Fibroblast of pulmonary artery (primary cell): ENCODE data around the gene CEP112.
"Not testable (repeated sequence)": the region's sequence is repeated elsewhere in the genome, so short reads cannot be mapped to it uniquely, and the experiment has no call there.

ENCODE experiments used
- DNase-seq: peaks from one replicate; pipeline ENCODE4 v3.0.0-alpha.2; 2010; ENCODE audit warnings: low read depth
- H3K4me3 ChIP-seq: replicated peaks from 2 replicates; pipeline ENCODE4 v1.5.1; 2011; ENCODE audit warnings: low read depth, mild to moderate bottlenecking, control low read depth, low read length, moderate library complexity
- CTCF ChIP-seq: IDR thresholded peaks from 2 replicates; pipeline ENCODE4 v1.5.1; 2011; ENCODE audit warnings: mild to moderate bottlenecking, control low read depth, low read length, inconsistent platforms; ENCODE audit errors: missing control alignments

CEP112 gene

GRCh38 chr17:66088173-66088572 lies 103.8 kb downstream of the CEP112 start:
- no peak for DNase-seq
- no peak overlapping the region for H3K4me3 ChIP-seq
- no peak for TF ChIP-seq CTCF

- DNase-seq = peak; percentile 19
- H3K4me3 ChIP-seq = no peak overlapping the region
- TF ChIP-seq CTCF = no peak
Measured at GRCh38 chr17:66087073-66087472, 104.9 kb downstream of the CEP112 start.

GRCh38 chr17:66085221-66085620 lies 106.7 kb downstream of the CEP112 start:
- no peak overlapping the region for H3K4me3 ChIP-seq
- DNase-seq = no peak
- no peak for TF ChIP-seq CTCF

- not testable (repeated sequence) for DNase-seq, H3K4me3 ChIP-seq
Measured at GRCh38 chr17:66080670-66081069, 111.3 kb downstream of the CEP112 start.

- no peak for DNase-seq
- no peak for TF ChIP-seq CTCF
Measured at GRCh38 chr17:66076546-66077190, 115.3 kb downstream of the CEP112 start.

GRCh38 chr17:66073384-66073783 lies 118.5 kb downstream of the CEP112 start:
- no peak overlapping the region for H3K4me3 ChIP-seq
- no peak for TF ChIP-seq CTCF
- no peak for DNase-seq

More at GRCh38 chr17:66076546-66077190, 115.3 kb downstream of the CEP112 start:
- H3K4me3 ChIP-seq = no peak overlapping the region

- no peak for TF ChIP-seq CTCF
- H3K4me3 ChIP-seq = no peak overlapping the region
Measured at GRCh38 chr17:66063686-66064085, 128.2 kb downstream of the CEP112 start.

More at GRCh38 chr17:66063686-66064085, 128.2 kb downstream of the CEP112 start:
- no peak for DNase-seq
